ENCODE results near the gene SOCS1. TPM values are rescaled to one million over a fixed set of nuclear protein-coding genes. Genes with fewer than 3 reads are reported as not detected.
A peak's percentile ranks its signal among the peaks of the same experiment; 100 is the strongest.

The SOCS1 gene
- total and polyA plus RNA-seq, 9 of the 15 experiments (the other 6 are each of a cell fraction or from before 2014, with no cell fraction given): 0.04 to 7.5 (median 2.3) TPM

DNA sequence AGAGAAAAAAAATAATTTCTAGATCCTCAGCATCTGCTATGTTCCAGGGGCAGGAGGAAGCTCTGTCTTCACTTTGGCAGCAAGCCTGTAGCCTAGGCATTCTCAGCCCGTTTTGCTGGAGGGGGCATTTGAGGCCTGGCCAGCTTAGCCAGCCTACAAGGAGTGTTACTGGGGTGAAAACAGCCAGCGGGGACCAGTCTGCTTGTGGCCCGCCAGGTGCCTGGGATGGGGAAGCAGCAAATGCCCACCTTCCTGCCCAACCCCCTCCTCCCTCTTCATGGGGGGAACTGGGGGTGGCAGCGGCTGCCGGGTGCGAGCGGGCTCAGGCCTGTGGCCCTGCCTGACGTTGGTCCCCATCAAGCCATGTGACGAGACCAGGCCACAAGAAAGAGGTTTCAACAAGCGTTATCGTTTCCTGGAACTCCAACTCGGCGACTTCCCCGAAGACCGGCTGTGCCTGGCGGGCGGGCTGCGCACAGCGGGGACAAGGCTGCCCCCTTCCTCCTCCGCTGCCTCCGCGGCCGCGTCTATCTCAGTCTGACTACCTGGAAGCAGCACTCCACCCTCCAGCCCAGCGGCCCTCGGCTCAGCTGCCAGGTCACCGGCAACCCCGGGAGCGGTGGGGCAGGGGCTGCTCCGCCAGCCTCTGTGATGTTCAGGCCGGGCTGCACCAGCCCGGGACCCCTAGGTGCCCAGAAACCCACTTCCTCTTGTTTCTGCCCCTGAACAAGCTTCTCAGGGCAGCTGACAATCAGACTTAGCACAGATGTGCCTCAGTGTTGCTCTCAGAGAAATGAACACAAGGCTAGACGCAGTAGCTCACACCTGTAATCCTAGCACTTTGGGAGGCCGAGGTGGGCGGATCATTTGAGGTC, 22.9 kb downstream of the SOCS1 start (continued):
- TF ChIP-seq GATAD2B (IDR thresholded peaks at IDR 0.05; ENCODE audit: borderline replicate concordance) (peak; percentile 72; the same call in 1 of the 2 replicates), ZNF408 (CRISPR knock-in tag; IDR thresholded peaks at IDR 0.05; ENCODE audit: low read depth) (no peak), POLR2A (conservative IDR thresholded peaks at IDR 0.05) (peak; percentile 67), CBX1 (IDR thresholded peaks at IDR 0.05; ENCODE audit: low read depth) (no peak; the same call in none of the 2 replicates), POLR3A (IDR thresholded peaks at IDR 0.05; ENCODE audit: borderline replicate concordance, extremely low read depth, insufficient read depth, insufficient read length) (no peak), EGR1 (conservative IDR thresholded peaks at IDR 0.05) (peak; percentile 73), ZSCAN29 (IDR thresholded peaks at IDR 0.05) (no peak), ZNF134 (CRISPR knock-in tag; conservative IDR thresholded peaks at IDR 0.05) (peak; percentile 69; the same call in 1 of the 2 replicates), STAT5A (IDR thresholded peaks at IDR 0.05; ENCODE audit: borderline replicate concordance, low read length) (peak; percentile 94), KLF16 (IDR thresholded peaks at IDR 0.05) (peak; percentile 50), STAT5B (CRISPR knock-in tag; IDR thresholded peaks at IDR 0.05) (no peak), KAT8 (IDR thresholded peaks at IDR 0.05; ENCODE audit: low read depth) (no peak), SRSF3 (IDR thresholded peaks at IDR 0.05; ENCODE audit: insufficient read depth, low read length) (no peak)
- TF ChIP-seq, protein P1, sequence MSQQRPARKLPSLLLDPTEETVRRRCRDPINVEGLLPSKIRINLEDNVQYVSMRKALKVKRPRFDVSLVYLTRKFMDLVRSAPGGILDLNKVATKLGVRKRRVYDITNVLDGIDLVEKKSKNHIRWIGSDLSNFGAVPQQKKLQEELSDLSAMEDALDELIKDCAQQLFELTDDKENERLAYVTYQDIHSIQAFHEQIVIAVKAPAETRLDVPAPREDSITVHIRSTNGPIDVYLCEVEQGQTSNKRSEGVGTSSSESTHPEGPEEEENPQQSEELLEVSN (IDR thresholded peaks at IDR 0.05; ENCODE audit: borderline replicate concordance in 1 of 2, extremely low read depth in 1 of 2, insufficient read depth in 1 of 2, insufficient read length in 1 of 2, low read depth in 1 of 2, low read length in 1 of 2, poor library complexity in 1 of 2, severe bottlenecking in 1 of 2): peak; percentile 80 to 87
- TF ChIP-seq, protein P2, sequence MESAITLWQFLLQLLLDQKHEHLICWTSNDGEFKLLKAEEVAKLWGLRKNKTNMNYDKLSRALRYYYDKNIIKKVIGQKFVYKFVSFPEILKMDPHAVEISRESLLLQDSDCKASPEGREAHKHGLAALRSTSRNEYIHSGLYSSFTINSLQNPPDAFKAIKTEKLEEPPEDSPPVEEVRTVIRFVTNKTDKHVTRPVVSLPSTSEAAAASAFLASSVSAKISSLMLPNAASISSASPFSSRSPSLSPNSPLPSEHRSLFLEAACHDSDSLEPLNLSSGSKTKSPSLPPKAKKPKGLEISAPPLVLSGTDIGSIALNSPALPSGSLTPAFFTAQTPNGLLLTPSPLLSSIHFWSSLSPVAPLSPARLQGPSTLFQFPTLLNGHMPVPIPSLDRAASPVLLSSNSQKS (CRISPR knock-in tag; IDR thresholded peaks at IDR 0.05): no peak
- TF ChIP-seq, protein P3, sequence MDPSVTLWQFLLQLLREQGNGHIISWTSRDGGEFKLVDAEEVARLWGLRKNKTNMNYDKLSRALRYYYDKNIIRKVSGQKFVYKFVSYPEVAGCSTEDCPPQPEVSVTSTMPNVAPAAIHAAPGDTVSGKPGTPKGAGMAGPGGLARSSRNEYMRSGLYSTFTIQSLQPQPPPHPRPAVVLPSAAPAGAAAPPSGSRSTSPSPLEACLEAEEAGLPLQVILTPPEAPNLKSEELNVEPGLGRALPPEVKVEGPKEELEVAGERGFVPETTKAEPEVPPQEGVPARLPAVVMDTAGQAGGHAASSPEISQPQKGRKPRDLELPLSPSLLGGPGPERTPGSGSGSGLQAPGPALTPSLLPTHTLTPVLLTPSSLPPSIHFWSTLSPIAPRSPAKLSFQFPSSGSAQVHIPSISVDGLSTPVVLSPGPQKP (CRISPR knock-in tag; IDR thresholded peaks at IDR 0.05): no peak
- TF ChIP-seq, protein P4, sequence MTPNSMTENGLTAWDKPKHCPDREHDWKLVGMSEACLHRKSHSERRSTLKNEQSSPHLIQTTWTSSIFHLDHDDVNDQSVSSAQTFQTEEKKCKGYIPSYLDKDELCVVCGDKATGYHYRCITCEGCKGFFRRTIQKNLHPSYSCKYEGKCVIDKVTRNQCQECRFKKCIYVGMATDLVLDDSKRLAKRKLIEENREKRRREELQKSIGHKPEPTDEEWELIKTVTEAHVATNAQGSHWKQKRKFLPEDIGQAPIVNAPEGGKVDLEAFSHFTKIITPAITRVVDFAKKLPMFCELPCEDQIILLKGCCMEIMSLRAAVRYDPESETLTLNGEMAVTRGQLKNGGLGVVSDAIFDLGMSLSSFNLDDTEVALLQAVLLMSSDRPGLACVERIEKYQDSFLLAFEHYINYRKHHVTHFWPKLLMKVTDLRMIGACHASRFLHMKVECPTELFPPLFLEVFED (CRISPR knock-in tag; conservative IDR thresholded peaks at IDR 0.05): no peak
- TF ChIP-seq, protein P5, sequence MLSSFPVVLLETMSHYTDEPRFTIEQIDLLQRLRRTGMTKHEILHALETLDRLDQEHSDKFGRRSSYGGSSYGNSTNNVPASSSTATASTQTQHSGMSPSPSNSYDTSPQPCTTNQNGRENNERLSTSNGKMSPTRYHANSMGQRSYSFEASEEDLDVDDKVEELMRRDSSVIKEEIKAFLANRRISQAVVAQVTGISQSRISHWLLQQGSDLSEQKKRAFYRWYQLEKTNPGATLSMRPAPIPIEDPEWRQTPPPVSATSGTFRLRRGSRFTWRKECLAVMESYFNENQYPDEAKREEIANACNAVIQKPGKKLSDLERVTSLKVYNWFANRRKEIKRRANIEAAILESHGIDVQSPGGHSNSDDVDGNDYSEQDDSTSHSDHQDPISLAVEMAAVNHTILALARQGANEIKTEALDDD (IDR thresholded peaks at IDR 0.05): no peak
- TF ChIP-seq, protein P6, sequence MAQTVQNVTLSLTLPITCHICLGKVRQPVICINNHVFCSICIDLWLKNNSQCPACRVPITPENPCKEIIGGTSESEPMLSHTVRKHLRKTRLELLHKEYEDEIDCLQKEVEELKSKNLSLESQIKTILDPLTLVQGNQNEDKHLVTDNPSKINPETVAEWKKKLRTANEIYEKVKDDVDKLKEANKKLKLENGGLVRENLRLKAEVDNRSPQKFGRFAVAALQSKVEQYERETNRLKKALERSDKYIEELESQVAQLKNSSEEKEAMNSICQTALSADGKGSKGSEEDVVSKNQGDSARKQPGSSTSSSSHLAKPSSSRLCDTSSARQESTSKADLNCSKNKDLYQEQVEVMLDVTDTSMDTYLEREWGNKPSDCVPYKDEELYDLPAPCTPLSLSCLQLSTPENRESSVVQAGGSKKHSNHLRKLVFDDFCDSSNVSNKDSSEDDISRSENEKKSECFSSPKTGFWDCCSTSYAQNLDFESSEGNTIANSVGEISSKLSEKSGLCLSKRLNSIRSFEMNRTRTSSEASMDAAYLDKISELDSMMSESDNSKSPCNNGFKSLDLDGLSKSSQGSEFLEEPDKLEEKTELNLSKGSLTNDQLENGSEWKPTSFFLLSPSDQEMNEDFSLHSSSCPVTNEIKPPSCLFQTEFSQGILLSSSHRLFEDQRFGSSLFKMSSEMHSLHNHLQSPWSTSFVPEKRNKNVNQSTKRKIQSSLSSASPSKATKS (CRISPR knock-in tag; IDR thresholded peaks at IDR 0.05): peak; percentile 49; the same call in 1 of the 2 replicates

All from K562 (cell line).